HCT116 (cell line): Measurements from ENCODE around the gene EYA4. TPM values are rescaled to one million over a fixed set of nuclear protein-coding genes. Genes with fewer than 3 reads are reported as not detected.

Source experiments
- ATAC-seq: fragments of 200-7000 bp; cut with Tn5 transposase; 2 replicates; pipeline ENCODE4 v1.9.1; 2020; ENCODE audit warnings: mild to moderate bottlenecking, moderate library complexity
- BruUV-seq: library from RNA; stranded (reverse); fragments of 400-500 nt; replicated peaks from 2 replicates; lab custom pipeline; 2021; lab: Mats Ljungman, UMichigan
- CTCF ChIA-PET: fragments of 300-600 bp; sonication (Branson Sonifier 250); formaldehyde crosslinking; loops from one replicate; lab custom pipeline; 2021; ENCODE audit warnings: antibody characterized with exemption; lab: Charles Lee
- POLR2A ChIA-PET: fragments of 300-600, 350-600 bp; sonication (Branson Sonifier 250); formaldehyde crosslinking; loops from one replicate; lab custom pipeline; 2021; ENCODE audit warnings: antibody characterized with exemption; lab: Charles Lee
- RAD21 ChIA-PET, 2 experiments: fragments of 300-600 bp; sonication (Branson Sonifier 250); formaldehyde crosslinking; loops; one replicate each; lab custom pipeline; 2023; ENCODE audit warnings: low total read pairs in 2 of 2; ENCODE audit not compliant: uncharacterized antibody in 2 of 2, unreplicated experiment in 2 of 2, low non-redundant PET in 1 of 2; lab: Charles Lee
- DNase-seq: peaks from one replicate; pipeline ENCODE4 v3.0.0-alpha.2; 2010; ENCODE audit warnings: low read depth, low spot score
- H2AFZ ChIP-seq: fragments of 200-600 bp; shearing (Covaris generic), sonication (generic); 2 replicates; pipeline ENCODE4 v1.6.1; 2017; ENCODE audit warnings: low read depth, mixed run types, mixed read lengths, antibody characterized with exemption, low read length; ENCODE audit not compliant: poor library complexity, severe bottlenecking
- H3K27ac ChIP-seq: 2 replicates; pipeline ENCODE4 v1.5.1; 2012; ENCODE audit warnings: low read depth, low read length
- H3K27me3 ChIP-seq: fragments of 200-600 bp; sonication (generic); 2 replicates; pipeline ENCODE4 v1.6.1; 2016; ENCODE audit warnings: mixed run types, low read length, mixed read lengths; ENCODE audit not compliant: insufficient read depth
- H3K36me3 ChIP-seq, 2 experiments: fragments of 200-500 bp in 1 of 2; fragments of 200-600 bp in 1 of 2; sonication (Bioruptor generic) in 1 of 2; sonication (generic) in 1 of 2; 2 replicates each; pipeline versions ENCODE4 v1.5.1 to v1.6.1; 2014 to 2016; ENCODE audit warnings: low read length in 2 of 2, inconsistent platforms in 1 of 2, mixed read lengths in 1 of 2, mixed run types in 1 of 2; ENCODE audit not compliant: insufficient read depth in 2 of 2, control insufficient read depth in 1 of 2
- H3K4me1 ChIP-seq, 2 experiments: fragments of 200-600 bp in 1 of 2; sonication (generic) in 1 of 2; 2 replicates each; pipeline versions ENCODE4 v1.5.1 to v1.6.1; 2012 to 2017; ENCODE audit warnings: low read length in 2 of 2, inconsistent platforms in 1 of 2, mild to moderate bottlenecking in 1 of 2, mixed read lengths in 1 of 2, mixed run types in 1 of 2, moderate library complexity in 1 of 2; ENCODE audit not compliant: insufficient read depth in 2 of 2, control insufficient read depth in 1 of 2
- H3K4me2 ChIP-seq: fragments of 200-600 bp; sonication (generic); 2 replicates; pipeline ENCODE4 v1.6.1; 2017; ENCODE audit warnings: mixed run types, low read length, mixed read lengths
- H3K4me3 ChIP-seq, 2 experiments: fragments of 200-600 bp in 1 of 2; sonication (generic) in 1 of 2; replicated peaks in 1 of 2; 2 replicates each; pipeline ENCODE4 v1.5.1; 2011 to 2016; ENCODE audit warnings: low read length in 2 of 2, control low read depth in 1 of 2, low read depth in 1 of 2, mild to moderate bottlenecking in 1 of 2, mixed read lengths in 1 of 2, mixed run types in 1 of 2
- H3K79me2 ChIP-seq: fragments of 200-600 bp; sonication (generic); 2 replicates; pipeline ENCODE4 v1.6.1; 2017; ENCODE audit warnings: mild to moderate bottlenecking, mixed run types, low read length, moderate library complexity, mixed read lengths; ENCODE audit not compliant: insufficient read depth
- H3K9ac ChIP-seq: fragments of 200-600 bp; sonication (generic); 2 replicates; pipeline ENCODE4 v1.6.1; 2016; ENCODE audit warnings: low read length, mixed read lengths
- H3K9me2 ChIP-seq: fragments of 200-600 bp; sonication (generic), shearing (Covaris generic); 2 replicates; pipeline ENCODE4 v1.6.1; 2017; ENCODE audit warnings: mixed run types, mild to moderate bottlenecking, moderate library complexity; ENCODE audit not compliant: insufficient read depth
- H3K9me3 ChIP-seq, 2 experiments: fragments of 200-500 bp in 1 of 2; fragments of 200-600 bp in 1 of 2; sonication (Bioruptor generic) in 1 of 2; sonication (generic) in 1 of 2; 2 replicates each; pipeline ENCODE4 v1.6.1; 2014 to 2017; ENCODE audit warnings: low read length in 2 of 2, mixed read lengths in 2 of 2, inconsistent platforms in 1 of 2, low read depth in 1 of 2, mild to moderate bottlenecking in 1 of 2, mixed run types in 1 of 2, moderate library complexity in 1 of 2; ENCODE audit not compliant: control insufficient read depth in 1 of 2, insufficient read depth in 1 of 2
- H4K20me1 ChIP-seq: fragments of 200-600 bp; sonication (generic), shearing (Covaris generic); 2 replicates; pipeline ENCODE4 v1.6.1; 2017; ENCODE audit warnings: mixed run types, mild to moderate bottlenecking, moderate library complexity; ENCODE audit not compliant: insufficient read depth
- CBX3 ChIP-seq: IDR thresholded peaks from 2 replicates; pipeline ENCODE4 v1.6.1; 2012; ENCODE audit warnings: low read depth
- EZH2 ChIP-seq: fragments of 200-600 bp; sonication (generic); IDR thresholded peaks from 2 replicates; pipeline ENCODE4 v1.6.1; 2017; ENCODE audit warnings: antibody characterized with exemption, mixed run types
- EZH2phosphoT487 ChIP-seq: fragments of 200-600 bp; IDR thresholded peaks from 2 replicates; pipeline ENCODE4 v1.6.1; 2018; ENCODE audit warnings: antibody characterized with exemption, borderline replicate concordance
- FOSL1 ChIP-seq: IDR thresholded peaks from 2 replicates; pipeline ENCODE4 v1.6.1; 2012; ENCODE audit warnings: low read depth
- JUND ChIP-seq: IDR thresholded peaks from 2 replicates; pipeline ENCODE4 v1.6.1; 2012
- MAX ChIP-seq: IDR thresholded peaks from 2 replicates; pipeline ENCODE4 v1.6.1; 2012
- POLR2AphosphoS5 ChIP-seq: IDR thresholded peaks from 2 replicates; pipeline ENCODE4 v1.6.1; 2011; ENCODE audit warnings: mild to moderate bottlenecking, low read depth, low read length, moderate library complexity
- RAD21 ChIP-seq: IDR thresholded peaks from 2 replicates; pipeline ENCODE4 v1.6.1; 2012; ENCODE audit warnings: low read depth, mild to moderate bottlenecking
- SRF ChIP-seq: IDR thresholded peaks from 2 replicates; pipeline ENCODE4 v1.6.1; 2012; ENCODE audit warnings: low read depth
- TCF7L2 ChIP-seq: IDR thresholded peaks from 2 replicates; pipeline ENCODE4 v1.7.0; 2011; ENCODE audit warnings: borderline replicate concordance, inconsistent platforms; ENCODE audit not compliant: insufficient read depth, insufficient read length; ENCODE audit errors: extremely low read depth
- YY1 ChIP-seq: IDR thresholded peaks from 2 replicates; pipeline ENCODE4 v1.6.1; 2011; ENCODE audit warnings: low read length, low read depth, moderate library complexity, mild to moderate bottlenecking; ENCODE audit not compliant: insufficient replicate concordance; ENCODE audit errors: extremely low read depth
- ZFX ChIP-seq: fragments of 450-650 bp; IDR thresholded peaks from 2 replicates; pipeline ENCODE4 v1.6.1; 2017
- intact Hi-C: fragments of 100-400 bp; cut with micrococcal nuclease; formaldehyde crosslinking; loops from 2 replicates; pipeline ENCODE4 v1.10.0; 2022
- total RNA-seq: library from RNA; stranded (reverse); gene quantifications from one replicate; pipeline ENCODE4 v1.2.1, GENCODE V29; 2021; ENCODE audit not compliant: unreplicated experiment
- TF ChIP-seq, protein P1 (sequence below), 3 experiments: fragments of 200-600 bp in 1 of 3; sonication (generic) in 1 of 3; IDR thresholded peaks in 2 of 3; conservative IDR thresholded peaks in 1 of 3; 2 replicates each; pipeline ENCODE4 v1.5.1; 2012 to 2017; ENCODE audit warnings: low read depth in 2 of 3, low read length in 2 of 3, antibody characterized with exemption in 1 of 3, borderline replicate concordance in 1 of 3, control low read depth in 1 of 3, mild to moderate bottlenecking in 1 of 3, mixed read lengths in 1 of 3, mixed run types in 1 of 3, moderate library complexity in 1 of 3; ENCODE audit not compliant: insufficient read depth in 1 of 3
- TF ChIP-seq, protein P2 (sequence below): IDR thresholded peaks from 2 replicates; pipeline ENCODE4 v1.6.1; 2012

EYA4 gene
- total RNA-seq, 1 experiment from 2014 or later, result not detected

DNA sequence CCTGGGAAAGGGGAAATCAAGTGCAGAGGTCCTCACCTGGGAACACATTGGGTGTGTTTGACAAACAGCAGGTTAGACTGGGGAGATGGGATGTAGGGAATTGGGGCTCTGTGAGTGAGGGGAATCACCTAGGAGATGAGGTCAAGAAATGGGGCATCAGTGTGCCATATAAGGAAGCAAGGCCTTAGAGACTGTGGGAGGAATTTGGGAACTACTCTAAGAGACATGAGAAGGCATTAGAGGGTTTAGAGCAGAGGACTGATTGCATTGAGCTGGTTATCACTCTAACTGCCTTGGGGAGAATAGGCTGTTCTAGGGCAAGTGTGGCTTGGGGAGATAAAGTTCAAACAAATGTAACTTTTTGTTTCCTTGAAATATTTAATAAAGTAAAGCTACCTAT, 189.9 kb downstream of the EYA4 start:
- Histone ChIP-seq H4K20me1 (no peaks in the 10 kb centered on the region), H3K4me2 (no peak overlapping the region), H3K9ac (no peak overlapping the region), H3K4me1 (no peaks in the 10 kb centered on the region), H3K79me2 (no peaks in the 10 kb centered on the region), H3K9me2 (no peaks in the 10 kb centered on the region), H3K27ac (no peak overlapping the region), H2AFZ (no peak overlapping the region), H3K36me3 (no peaks in the 10 kb centered on the region), H3K4me3 (no peak overlapping the region), H3K9me3 (no peaks in the 10 kb centered on the region), H3K27me3 (peaks cover under 1% of the 10 kb centered on the region; the same call in 1 of the 2 replicates)
- TF ChIP-seq EZH2 (no peak), YY1 (no peak), POLR2AphosphoS5 (no peak)
- TF ChIP-seq, protein P1, sequence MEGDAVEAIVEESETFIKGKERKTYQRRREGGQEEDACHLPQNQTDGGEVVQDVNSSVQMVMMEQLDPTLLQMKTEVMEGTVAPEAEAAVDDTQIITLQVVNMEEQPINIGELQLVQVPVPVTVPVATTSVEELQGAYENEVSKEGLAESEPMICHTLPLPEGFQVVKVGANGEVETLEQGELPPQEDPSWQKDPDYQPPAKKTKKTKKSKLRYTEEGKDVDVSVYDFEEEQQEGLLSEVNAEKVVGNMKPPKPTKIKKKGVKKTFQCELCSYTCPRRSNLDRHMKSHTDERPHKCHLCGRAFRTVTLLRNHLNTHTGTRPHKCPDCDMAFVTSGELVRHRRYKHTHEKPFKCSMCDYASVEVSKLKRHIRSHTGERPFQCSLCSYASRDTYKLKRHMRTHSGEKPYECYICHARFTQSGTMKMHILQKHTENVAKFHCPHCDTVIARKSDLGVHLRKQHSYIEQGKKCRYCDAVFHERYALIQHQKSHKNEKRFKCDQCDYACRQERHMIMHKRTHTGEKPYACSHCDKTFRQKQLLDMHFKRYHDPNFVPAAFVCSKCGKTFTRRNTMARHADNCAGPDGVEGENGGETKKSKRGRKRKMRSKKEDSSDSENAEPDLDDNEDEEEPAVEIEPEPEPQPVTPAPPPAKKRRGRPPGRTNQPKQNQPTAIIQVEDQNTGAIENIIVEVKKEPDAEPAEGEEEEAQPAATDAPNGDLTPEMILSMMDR (IDR thresholded peaks at IDR 0.05 in 2 of 3, conservative IDR thresholded peaks at IDR 0.05 in 1 of 3; ENCODE audit: borderline replicate concordance in 1 of 3, insufficient read depth in 1 of 3, low read depth in 2 of 3, low read length in 2 of 3), result no peak
- ChIA-PET RAD21 (no interaction called here), CTCF (no interaction called here), POLR2A (no interaction called here)
- no peak for ATAC-seq
- intact Hi-C loops, result no loop called here
- no peak for DNase-seq
- no TSS peak for BruUV-seq

GRCh38 chr6:133432021-133432989, 191.1 kb downstream of the EYA4 start:
- Histone ChIP-seq H3K4me3 (no peak overlapping the region), H3K9me3 (no peaks in the 10 kb centered on the region), H3K9ac (no peak overlapping the region), H3K9me2 (no peaks in the 10 kb centered on the region), H3K4me1 (no peaks in the 10 kb centered on the region), H4K20me1 (no peaks in the 10 kb centered on the region), H3K4me2 (no peak overlapping the region), H3K27ac (no peak overlapping the region), H3K36me3 (no peaks in the 10 kb centered on the region), H3K79me2 (no peaks in the 10 kb centered on the region), H3K27me3 (no peaks in the 10 kb centered on the region), H2AFZ (no peak overlapping the region)
- intact Hi-C loops, result no loop called here
- RAD21 ChIA-PET, result no interaction called here
- BruUV-seq, result no TSS peak
- CTCF ChIA-PET, result no interaction called here
- no peak for ATAC-seq
- no peak for DNase-seq
- POLR2A ChIA-PET, result no interaction called here
- TF ChIP-seq EZH2, result no peak
- no peak for TF ChIP-seq YY1
- no peak for TF ChIP-seq SRF
- TF ChIP-seq RAD21, result no peak
- TF ChIP-seq, protein P2, sequence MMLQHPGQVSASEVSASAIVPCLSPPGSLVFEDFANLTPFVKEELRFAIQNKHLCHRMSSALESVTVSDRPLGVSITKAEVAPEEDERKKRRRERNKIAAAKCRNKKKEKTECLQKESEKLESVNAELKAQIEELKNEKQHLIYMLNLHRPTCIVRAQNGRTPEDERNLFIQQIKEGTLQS, result no peak
- no peak for TF ChIP-seq CBX3
- no peak for TF ChIP-seq JUND
- TF ChIP-seq, protein P1 (IDR thresholded peaks at IDR 0.05 in 2 of 3, conservative IDR thresholded peaks at IDR 0.05 in 1 of 3; ENCODE audit: borderline replicate concordance in 1 of 3, insufficient read depth in 1 of 3, low read depth in 2 of 3, low read length in 2 of 3), result no peak
- TF ChIP-seq FOSL1, result no peak
- TF ChIP-seq EZH2phosphoT487, result no peak
- TF ChIP-seq MAX, result no peak
- TF ChIP-seq TCF7L2, result no peak
- TF ChIP-seq ZFX, result no peak
